ENCODE measurements around the gene DSG2. TPM values are rescaled to one million over a fixed set of nuclear protein-coding genes. Genes with fewer than 3 reads are reported as not detected.

Gene DSG2
- total RNA-seq, 4 donors from 2014 or later = 1.2 to 6.2 (median 2.9) TPM

DNA sequence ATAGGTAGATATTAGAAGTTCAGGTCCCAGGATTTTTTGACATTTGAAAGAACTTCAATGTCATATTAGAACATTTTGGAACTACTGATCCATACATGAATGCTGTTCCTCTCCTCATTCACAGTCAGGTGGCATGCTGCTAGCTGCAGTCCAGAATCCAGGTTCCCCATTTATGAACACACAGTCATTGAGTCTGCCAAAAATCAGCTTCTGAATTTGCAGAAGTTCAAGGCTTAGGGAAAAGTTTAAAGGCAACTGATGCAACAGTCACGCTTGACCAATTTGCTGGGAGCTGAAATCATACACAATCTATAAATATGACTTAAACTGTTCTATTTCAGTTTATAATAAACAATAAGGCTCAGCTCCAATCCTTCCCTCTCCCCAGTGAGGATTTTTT lies 76.4 kb downstream of the DSG2 start:
- Histone ChIP-seq H3K27me3 (no peaks in the 10 kb centered on the region), H3K27ac (replicated peaks in 1 of 4) (no peak overlapping the region), H3K36me3 (no peaks in the 10 kb centered on the region), H3K9me3 (no peaks in the 10 kb centered on the region), H3K4me3 (no peak overlapping the region), H3K4me1 (no peaks in the 10 kb centered on the region)
- DNase-seq (ENCODE audit: extremely low spot score) = no peak
- intact Hi-C loops (cut with DNase I) = no loop called here
- 48% methylated on average over 1 of the region's 1 CpG for WGBS
- TF ChIP-seq POLR2AphosphoS5 (IDR thresholded peaks at IDR 0.05) = no peak
- TF ChIP-seq, protein P1, sequence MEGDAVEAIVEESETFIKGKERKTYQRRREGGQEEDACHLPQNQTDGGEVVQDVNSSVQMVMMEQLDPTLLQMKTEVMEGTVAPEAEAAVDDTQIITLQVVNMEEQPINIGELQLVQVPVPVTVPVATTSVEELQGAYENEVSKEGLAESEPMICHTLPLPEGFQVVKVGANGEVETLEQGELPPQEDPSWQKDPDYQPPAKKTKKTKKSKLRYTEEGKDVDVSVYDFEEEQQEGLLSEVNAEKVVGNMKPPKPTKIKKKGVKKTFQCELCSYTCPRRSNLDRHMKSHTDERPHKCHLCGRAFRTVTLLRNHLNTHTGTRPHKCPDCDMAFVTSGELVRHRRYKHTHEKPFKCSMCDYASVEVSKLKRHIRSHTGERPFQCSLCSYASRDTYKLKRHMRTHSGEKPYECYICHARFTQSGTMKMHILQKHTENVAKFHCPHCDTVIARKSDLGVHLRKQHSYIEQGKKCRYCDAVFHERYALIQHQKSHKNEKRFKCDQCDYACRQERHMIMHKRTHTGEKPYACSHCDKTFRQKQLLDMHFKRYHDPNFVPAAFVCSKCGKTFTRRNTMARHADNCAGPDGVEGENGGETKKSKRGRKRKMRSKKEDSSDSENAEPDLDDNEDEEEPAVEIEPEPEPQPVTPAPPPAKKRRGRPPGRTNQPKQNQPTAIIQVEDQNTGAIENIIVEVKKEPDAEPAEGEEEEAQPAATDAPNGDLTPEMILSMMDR (IDR thresholded peaks at IDR 0.05) = no peak
- TF ChIP-seq POLR2A (IDR thresholded peaks at IDR 0.05; ENCODE audit: low read depth) = no peak

DNA sequence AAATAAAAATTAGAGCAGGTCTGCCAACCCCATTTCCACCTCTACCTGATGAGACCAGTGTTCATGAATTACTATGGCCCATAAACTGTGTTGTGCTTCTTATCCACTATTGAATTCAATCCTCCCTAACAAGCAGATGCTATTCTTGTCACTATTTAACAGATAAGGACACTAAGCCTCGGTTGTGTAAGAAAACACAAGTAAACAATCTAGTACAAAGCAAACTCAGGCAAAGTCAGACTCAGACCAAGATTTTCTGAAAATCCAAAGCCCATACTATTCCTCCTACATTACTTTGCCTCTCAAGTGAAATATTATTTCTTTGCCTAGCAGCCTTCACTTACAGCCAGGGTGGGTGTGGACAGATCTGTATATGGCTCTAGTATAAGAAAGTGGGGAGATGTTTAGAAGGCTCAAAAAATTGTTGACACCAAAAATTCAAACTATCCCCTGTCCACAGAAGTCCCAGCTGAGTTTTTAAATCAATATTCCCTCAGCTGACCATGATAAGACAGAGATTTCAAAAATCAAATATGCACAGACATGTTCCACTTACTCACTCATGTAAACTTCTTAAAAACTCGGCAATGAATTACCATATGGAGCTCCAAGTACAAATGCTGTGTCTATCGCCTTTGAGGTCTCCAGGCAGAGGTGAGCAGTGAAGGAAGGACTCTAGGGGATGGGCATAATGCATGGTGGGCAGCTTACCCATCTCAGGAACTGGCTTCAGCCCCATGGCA lies 77.7 kb downstream of the DSG2 start:
- no peak for DNase-seq (ENCODE audit: extremely low spot score)
- no peak overlapping the region for H3K4me3 ChIP-seq
- WGBS = 74% methylated on average over 3 of the region's 3 CpGs
- H3K36me3 ChIP-seq = no peaks in the 10 kb centered on the region
- H3K27ac ChIP-seq (replicated peaks in 1 of 4) = no peak overlapping the region
- H3K9me3 ChIP-seq = no peaks in the 10 kb centered on the region
- TF ChIP-seq, protein P1 (IDR thresholded peaks at IDR 0.05) = no peak
- TF ChIP-seq EP300 (IDR thresholded peaks at IDR 0.05) = no peak
- no peak for TF ChIP-seq POLR2A (IDR thresholded peaks at IDR 0.05; ENCODE audit: low read depth)
- no peak for TF ChIP-seq POLR2AphosphoS5 (IDR thresholded peaks at IDR 0.05)
- intact Hi-C loops (cut with DNase I) = no loop called here
- H3K27me3 ChIP-seq = no peaks in the 10 kb centered on the region
- H3K4me1 ChIP-seq = no peaks in the 10 kb centered on the region

DNA sequence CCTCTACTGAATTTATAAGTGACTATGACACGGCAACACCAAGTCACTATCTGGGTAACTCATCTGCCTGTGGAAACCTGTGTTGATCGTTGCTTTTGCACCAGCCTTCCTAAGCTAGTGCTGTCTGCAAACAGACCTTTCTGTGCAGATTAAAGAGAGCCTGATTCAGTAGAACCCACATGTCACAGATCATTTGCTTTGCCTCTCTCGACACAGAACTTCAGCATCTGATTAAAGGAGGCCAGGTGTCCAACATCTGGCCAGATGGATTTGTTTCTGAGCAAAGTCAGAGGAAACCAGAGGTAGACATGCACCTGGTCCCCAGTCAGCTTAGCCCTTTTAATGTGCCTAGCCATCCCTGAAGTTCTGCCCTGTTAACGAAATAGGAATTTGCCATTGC lies 78.7 kb downstream of the DSG2 start:
- no peak for TF ChIP-seq POLR2A (IDR thresholded peaks at IDR 0.05; ENCODE audit: low read depth)
- TF ChIP-seq, protein P1 (IDR thresholded peaks at IDR 0.05) = no peak
- no peak for TF ChIP-seq EP300 (IDR thresholded peaks at IDR 0.05)
- no peak for TF ChIP-seq POLR2AphosphoS5 (IDR thresholded peaks at IDR 0.05)
- H3K4me1 ChIP-seq = peaks cover 0 to 3% (median 0%) of the 10 kb centered on the region in 4 donors
- intact Hi-C loops (cut with DNase I) = no loop called here
- no peaks in the 10 kb centered on the region for H3K27me3 ChIP-seq
- H3K9me3 ChIP-seq = no peaks in the 10 kb centered on the region
- no peaks in the 10 kb centered on the region for H3K36me3 ChIP-seq
- no peak for DNase-seq (ENCODE audit: extremely low spot score)
- H3K4me3 ChIP-seq = no peak overlapping the region
- H3K27ac ChIP-seq (replicated peaks in 1 of 4) = no peak overlapping the region
- 55% methylated on average over 4 of the region's 4 CpGs for WGBS

DNA sequence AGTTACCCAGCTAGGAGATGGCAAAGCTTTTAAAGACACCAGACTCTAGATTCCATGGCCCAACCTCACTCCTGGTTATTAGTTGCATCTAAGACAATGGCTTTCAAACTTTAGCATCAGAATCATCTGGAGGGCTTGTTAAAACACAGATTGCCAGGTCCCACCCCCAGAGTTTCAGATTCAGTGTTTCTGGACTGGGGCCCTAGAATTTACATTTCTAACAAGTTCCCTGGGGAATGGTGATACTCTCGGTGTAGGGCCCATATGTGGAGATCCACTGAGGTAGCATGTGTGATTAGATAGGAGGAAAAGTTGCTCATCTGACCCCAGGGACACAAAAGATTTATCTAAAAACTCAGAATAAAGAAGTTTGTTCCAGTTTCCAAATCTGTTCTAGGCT lies 79.2 kb downstream of the DSG2 start:
- DNase-seq (ENCODE audit: extremely low spot score) = no peak
- H3K36me3 ChIP-seq = no peaks in the 10 kb centered on the region
- peaks cover 0 to 5% (median 0%) of the 10 kb centered on the region in 4 donors for H3K4me1 ChIP-seq
- no peak overlapping the region for H3K27ac ChIP-seq (replicated peaks in 1 of 4)
- no peaks in the 10 kb centered on the region for H3K9me3 ChIP-seq
- intact Hi-C loops (cut with DNase I) = no loop called here
- H3K4me3 ChIP-seq = no peak overlapping the region
- WGBS = 79% methylated on average over 1 of the region's 1 CpG
- TF ChIP-seq POLR2A (IDR thresholded peaks at IDR 0.05; ENCODE audit: low read depth) (no peak), EP300 (IDR thresholded peaks at IDR 0.05) (no peak), POLR2AphosphoS5 (IDR thresholded peaks at IDR 0.05) (no peak)
- TF ChIP-seq, protein P1 (IDR thresholded peaks at IDR 0.05) = no peak
- no peaks in the 10 kb centered on the region for H3K27me3 ChIP-seq

DNA sequence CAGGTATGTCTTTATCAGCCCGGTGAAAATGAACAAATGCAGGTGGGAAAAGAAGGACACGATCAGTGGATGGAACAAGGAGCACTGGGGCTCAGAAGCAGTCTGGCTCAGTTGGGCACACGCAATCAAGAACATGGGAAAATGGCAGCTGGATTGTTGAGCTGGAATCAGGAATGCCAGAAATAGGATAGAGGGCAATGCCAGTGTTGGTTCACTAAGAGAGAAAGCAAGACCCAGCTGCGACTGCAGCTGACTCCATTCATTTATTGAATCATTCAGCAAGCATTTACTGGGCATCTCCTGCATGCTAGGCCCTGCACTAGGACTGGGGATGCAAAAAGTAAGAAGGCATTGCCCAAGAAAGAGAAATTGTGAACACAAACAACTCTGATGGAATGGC lies 80.1 kb downstream of the DSG2 start:
- no peaks in the 10 kb centered on the region for H3K9me3 ChIP-seq
- intact Hi-C loops (cut with DNase I) = no loop called here
- H3K27me3 ChIP-seq = no peaks in the 10 kb centered on the region
- no peaks in the 10 kb centered on the region for H3K36me3 ChIP-seq
- WGBS = 96% methylated on average over 4 of the region's 4 CpGs
- no peak overlapping the region for H3K27ac ChIP-seq (replicated peaks in 1 of 4)
- H3K4me1 ChIP-seq = peaks cover 0 to 5% (median 0%) of the 10 kb centered on the region in 4 donors
- TF ChIP-seq EP300 (IDR thresholded peaks at IDR 0.05) (no peak), POLR2AphosphoS5 (IDR thresholded peaks at IDR 0.05) (no peak), POLR2A (IDR thresholded peaks at IDR 0.05; ENCODE audit: low read depth) (no peak)
- TF ChIP-seq, protein P1 (IDR thresholded peaks at IDR 0.05) = no peak
- no peak for DNase-seq (ENCODE audit: extremely low spot score)
- no peak overlapping the region for H3K4me3 ChIP-seq

Data from esophagus muscularis mucosa (tissue), 4 donors.